ENCODE results near the gene OXNAD1.

The OXNAD1 gene

GRCh38 chr3:16247282-16248061 lies 17.5 kb upstream of the OXNAD1 start:
- DNase-seq (ENCODE audit: low read depth, low spot score), result peak; percentile 93

- no peak for DNase-seq (ENCODE audit: low read depth, low spot score)
These were observed 16.5 kb upstream of the OXNAD1 start for GRCh38 chr3:16248556-16248955.

- peak; percentile 41 for DNase-seq (ENCODE audit: low read depth, low spot score)
These were observed 15.7 kb upstream of the OXNAD1 start for GRCh38 chr3:16249336-16249735.

GRCh38 chr3:16249886-16250285 lies 15.1 kb upstream of the OXNAD1 start:
- no peak for DNase-seq (ENCODE audit: low read depth, low spot score)

GRCh38 chr3:16251316-16252085 lies 13.5 kb upstream of the OXNAD1 start:
- no peak for DNase-seq (ENCODE audit: low read depth, low spot score)

GRCh38 chr3:16252243-16252978 lies 12.6 kb upstream of the OXNAD1 start:
- no peak for DNase-seq (ENCODE audit: low read depth, low spot score)

GRCh38 chr3:16252988-16253387 lies 12.0 kb upstream of the OXNAD1 start:
- DNase-seq (ENCODE audit: low read depth, low spot score), result no peak

GRCh38 chr3:16253601-16254000 lies 11.4 kb upstream of the OXNAD1 start:
- no peak for DNase-seq (ENCODE audit: low read depth, low spot score)

GRCh38 chr3:16254916-16255315 lies 10.1 kb upstream of the OXNAD1 start:
- DNase-seq (ENCODE audit: low read depth, low spot score), result no peak

GRCh38 chr3:16255326-16255725 lies 9.7 kb upstream of the OXNAD1 start:
- DNase-seq (ENCODE audit: low read depth, low spot score), result no peak

- no peak for DNase-seq (ENCODE audit: low read depth, low spot score)
These were observed 9.3 kb upstream of the OXNAD1 start for GRCh38 chr3:16255726-16256125.

- DNase-seq (ENCODE audit: low read depth, low spot score), result no peak
These were observed 7.7 kb upstream of the OXNAD1 start for GRCh38 chr3:16257309-16257708.

- DNase-seq (ENCODE audit: low read depth, low spot score), result no peak
These were observed 6.8 kb upstream of the OXNAD1 start for GRCh38 chr3:16258177-16258576.

- DNase-seq (ENCODE audit: low read depth, low spot score), result no peak
These were observed 6.1 kb upstream of the OXNAD1 start for GRCh38 chr3:16258866-16259265.

GRCh38 chr3:16260046-16260445 lies 5.0 kb upstream of the OXNAD1 start:
- DNase-seq (ENCODE audit: low read depth, low spot score), result no peak

GRCh38 chr3:16262174-16262573 lies 2.8 kb upstream of the OXNAD1 start:
- no peak for DNase-seq (ENCODE audit: low read depth, low spot score)

- peak; percentile 16 for DNase-seq (ENCODE audit: low read depth, low spot score)
These were observed 771 bp upstream of the OXNAD1 start for GRCh38 chr3:16264174-16264707.

- DNase-seq (ENCODE audit: low read depth, low spot score), result no peak
These were observed 409 bp downstream of the OXNAD1 start for GRCh38 chr3:16265455-16265786.

GRCh38 chr3:16266714-16267113 lies 1.7 kb downstream of the OXNAD1 start:
- no peak for DNase-seq (ENCODE audit: low read depth, low spot score)

- DNase-seq (ENCODE audit: low read depth, low spot score), result no peak
These were observed 5.8 kb downstream of the OXNAD1 start for GRCh38 chr3:16270855-16271254.

GRCh38 chr3:16272588-16272987 lies 7.6 kb downstream of the OXNAD1 start:
- no peak for DNase-seq (ENCODE audit: low read depth, low spot score)

GRCh38 chr3:16273867-16274266 lies 8.9 kb downstream of the OXNAD1 start:
- no peak for DNase-seq (ENCODE audit: low read depth, low spot score)

All from astrocyte of the hippocampus (primary cell).